Stimulated activated naive CD4-positive, alpha-beta T cell (primary cell): Measurements from ENCODE around the gene GCNT2.
"Not testable (repeated sequence)": the region's sequence is repeated elsewhere in the genome, so short reads cannot be mapped to it uniquely, and the experiment has no call there.

ENCODE experiments used
- DNase-seq, 6 experiments: peaks; one replicate each; lab custom pipeline; 2025; lab: John Stamatoyannopoulos, UW

GCNT2 gene

DNA sequence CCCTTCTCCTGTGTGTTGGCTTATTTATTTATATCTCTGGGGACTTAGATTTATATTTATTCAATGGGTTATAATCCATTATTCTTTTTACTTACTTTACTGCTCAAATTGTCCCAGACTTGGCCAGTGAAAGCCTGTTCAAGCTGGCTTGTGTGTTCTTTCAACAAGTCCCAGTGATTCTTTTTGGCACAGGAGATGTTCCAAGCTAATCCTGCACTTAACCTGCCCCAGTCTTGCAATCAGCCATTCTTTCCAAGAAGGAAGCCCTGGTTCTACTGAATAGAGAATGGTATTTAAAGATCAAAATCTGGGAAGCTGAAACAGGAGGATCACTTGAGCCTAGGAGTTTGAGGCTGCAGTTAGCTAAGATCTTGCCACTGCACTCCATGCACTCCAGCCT is 26.7 kb downstream of the GCNT2 start:
- no peak for DNase-seq

DNA sequence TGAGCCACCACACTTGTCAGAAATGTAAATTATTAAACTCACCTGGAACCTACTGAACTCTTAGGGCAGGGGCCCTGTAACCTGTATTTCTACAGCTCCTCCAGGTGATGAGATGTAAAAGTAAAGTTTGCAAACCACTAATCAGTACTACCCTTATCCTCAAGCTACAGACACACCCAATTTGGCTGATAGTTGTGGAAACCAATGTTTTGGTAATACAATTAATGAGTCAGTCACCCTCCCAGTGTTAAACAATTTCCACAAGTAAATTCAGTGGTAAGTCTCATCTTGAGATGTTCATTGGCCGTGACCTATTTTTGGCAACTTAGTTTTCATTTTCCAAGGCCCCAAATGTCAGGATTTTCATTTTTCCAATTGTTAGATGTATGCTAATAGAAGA is 29.6 kb downstream of the GCNT2 start:
- no peak for DNase-seq

DNA sequence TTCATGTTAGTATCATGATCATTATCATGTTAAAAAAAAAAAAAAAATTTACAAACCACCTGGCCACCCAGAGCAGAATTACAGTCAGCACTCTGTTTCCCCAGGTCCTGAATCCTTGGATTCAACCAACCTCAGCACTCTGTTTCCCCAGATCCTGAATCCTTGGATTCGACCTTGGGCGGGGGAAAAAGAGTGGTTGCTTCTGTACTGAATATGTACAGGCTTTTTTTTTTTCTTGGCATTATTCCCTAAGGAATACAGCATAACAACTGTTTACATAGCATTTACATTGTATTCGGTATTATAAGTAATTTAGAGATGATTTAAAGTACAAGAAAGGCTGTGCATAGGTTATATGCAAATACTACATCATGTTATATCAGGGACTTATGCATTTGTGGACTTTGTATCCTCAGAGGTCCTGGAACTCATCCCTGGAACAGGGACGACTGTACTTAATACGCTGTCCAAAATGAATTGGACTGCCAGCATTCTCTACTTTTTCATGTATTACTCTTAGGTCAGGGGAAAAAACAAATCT is 31.2 kb downstream of the GCNT2 start:
- DNase-seq = no peak

DNA sequence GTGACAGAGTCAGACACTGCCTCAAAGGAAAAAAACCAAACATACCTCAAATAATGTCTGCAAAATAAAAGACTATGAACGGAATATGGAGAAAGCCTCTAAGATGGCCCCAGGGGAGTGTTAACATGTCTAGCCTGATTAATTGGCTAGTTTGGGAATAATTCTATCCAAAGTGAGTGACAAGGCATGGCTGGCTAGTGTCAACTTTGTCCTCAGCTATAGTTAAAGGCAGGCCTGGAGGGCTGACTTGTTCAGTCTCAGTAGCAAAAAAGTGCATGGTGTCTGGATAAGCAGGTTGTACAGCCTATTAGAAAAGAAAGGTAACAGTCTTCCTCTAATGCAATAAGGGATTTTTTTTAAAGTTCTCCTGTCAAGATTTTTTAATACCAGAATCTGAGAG is 32.7 kb downstream of the GCNT2 start:
- no peak for DNase-seq

DNA sequence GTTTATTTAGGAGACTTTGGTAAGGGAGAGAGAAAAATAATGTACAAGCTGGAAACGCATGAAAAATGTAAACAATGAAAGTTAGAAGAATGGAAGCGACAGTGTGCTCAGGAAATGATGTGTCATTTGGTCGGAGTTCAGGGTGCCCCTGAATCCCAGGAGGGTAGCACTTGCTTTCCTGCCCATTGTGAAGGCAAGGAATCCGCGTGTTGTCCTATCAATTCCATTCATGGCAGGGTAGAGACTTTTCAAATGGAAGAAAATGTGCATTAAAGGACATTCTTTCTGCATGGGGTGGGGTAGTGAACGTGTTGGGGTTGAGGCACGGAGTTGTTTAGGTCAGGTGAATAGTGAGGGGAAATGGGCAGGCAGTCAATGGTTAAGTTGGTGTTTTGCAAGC is 33.7 kb downstream of the GCNT2 start:
- DNase-seq = no peak

DNA sequence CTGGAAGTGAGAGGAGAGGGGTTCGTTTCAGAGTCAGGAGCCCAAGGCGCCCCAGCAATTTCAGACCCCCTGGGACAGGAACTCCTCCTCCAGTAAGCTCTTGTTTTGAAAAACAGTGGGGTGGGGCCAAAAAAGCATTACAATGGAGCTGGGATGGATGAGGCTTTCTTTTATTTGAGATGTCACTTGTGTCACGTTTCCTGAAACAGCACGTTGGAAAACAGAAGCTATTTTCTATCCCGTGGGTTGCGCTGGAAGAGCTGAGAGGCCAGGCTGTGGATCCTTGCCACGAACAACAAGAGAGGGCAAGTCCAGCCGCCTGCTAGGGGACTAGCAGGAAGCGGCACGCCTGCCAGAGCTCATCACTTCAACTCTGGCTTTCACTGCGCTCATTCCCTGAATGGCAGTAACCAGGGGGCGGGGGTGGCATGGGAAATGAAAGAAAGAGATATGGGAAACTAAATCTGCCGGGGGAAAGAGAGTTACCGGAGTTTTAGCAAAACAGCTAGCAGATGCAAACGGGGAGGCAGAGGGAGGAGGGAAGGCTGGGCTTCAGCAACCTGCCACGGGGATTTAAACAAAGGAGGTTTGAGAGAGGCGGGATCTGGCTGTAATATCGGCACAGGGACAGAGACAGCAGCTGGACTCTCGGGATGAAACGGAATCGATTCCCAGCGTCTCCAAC is 34.6 kb downstream of the GCNT2 start:
- DNase-seq = no peak

DNA sequence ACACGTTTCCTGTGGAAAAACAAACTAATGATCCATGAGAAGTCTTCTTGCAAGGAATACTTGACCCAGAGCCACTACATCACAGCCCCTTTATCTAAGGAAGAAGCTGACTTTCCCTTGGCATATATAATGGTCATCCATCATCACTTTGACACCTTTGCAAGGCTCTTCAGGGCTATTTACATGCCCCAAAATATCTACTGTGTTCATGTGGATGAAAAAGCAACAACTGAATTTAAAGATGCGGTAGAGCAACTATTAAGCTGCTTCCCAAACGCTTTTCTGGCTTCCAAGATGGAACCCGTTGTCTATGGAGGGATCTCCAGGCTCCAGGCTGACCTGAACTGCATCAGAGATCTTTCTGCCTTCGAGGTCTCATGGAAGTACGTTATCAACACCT is 35.4 kb downstream of the GCNT2 start:
- no peak for DNase-seq

DNA sequence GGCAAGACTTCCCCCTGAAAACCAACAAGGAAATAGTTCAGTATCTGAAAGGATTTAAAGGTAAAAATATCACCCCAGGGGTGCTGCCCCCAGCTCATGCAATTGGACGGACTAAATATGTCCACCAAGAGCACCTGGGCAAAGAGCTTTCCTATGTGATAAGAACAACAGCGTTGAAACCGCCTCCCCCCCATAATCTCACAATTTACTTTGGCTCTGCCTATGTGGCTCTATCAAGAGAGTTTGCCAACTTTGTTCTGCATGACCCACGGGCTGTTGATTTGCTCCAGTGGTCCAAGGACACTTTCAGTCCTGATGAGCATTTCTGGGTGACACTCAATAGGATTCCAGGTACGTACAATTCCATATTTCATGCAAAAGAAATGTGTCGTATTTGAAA is 35.8 kb downstream of the GCNT2 start:
- no peak for DNase-seq

DNA sequence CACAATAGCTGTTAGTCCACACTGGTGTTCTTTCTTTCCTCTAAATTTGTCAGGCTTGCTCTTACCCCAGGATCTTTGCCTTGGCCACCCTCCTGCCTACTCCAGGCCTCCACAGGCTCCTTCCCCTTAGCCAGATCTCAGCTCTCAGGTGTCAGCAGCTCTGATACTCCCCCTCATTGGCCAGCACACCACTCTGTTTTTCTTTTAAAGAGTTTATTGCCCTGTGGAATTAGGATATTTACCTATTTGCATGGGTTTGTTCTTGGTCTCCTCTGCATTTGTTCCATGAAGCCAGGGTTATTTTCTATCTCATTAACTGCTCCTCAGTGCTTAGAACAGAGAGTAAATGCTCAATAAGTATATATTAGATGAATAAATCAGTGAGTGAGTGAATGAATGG is 36.8 kb downstream of the GCNT2 start:
- DNase-seq = no peak

DNA sequence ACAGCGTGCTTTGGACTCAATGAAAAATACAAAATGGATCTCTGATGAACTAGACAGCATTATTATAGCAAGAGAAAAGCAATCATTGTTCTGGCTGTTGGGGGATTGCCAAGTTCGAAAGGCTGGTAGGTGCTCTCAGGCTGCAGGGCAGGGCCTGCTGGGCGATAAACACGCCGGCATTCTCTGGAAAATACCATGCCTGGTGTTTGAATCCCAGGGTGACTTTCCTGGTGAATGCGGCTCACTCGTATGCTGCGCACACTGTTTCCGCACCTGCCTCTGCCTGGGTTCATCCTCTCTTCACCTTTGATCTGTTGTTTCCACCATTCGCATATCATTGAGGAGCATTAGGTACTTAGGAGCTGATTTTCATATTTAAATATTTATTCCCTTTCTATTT is 37.4 kb downstream of the GCNT2 start:
- DNase-seq = no peak

DNA sequence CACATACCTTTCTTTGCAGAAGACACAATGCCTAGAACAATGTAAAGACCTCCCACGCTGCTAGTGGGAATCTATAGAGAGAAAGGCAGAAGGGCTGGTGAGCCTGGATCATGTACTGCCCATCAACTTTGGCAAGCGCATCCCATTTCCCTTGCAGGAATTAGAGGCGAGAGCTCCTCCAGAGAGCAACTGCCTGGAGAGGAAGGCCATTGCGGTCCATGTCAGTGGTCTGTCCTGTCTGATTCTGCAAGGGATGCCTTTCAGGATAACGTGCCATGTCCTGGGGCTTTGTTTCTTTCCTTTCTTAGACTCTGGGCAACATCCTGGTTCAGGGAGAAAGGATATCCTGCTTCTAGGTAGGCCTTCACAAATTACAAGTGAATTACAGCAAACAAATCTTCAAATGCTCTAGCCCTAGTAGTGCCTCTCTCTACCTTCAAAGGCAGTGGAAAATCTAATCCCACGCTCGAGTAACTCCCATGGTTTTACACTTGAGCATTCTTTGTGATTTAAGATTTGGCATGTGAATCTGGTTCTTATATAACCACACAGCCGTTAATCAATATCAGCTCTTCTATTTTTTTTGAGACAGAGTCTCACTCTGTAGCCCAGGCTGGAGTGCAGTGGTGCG is 38.5 kb downstream of the GCNT2 start:
- DNase-seq = no peak

DNA sequence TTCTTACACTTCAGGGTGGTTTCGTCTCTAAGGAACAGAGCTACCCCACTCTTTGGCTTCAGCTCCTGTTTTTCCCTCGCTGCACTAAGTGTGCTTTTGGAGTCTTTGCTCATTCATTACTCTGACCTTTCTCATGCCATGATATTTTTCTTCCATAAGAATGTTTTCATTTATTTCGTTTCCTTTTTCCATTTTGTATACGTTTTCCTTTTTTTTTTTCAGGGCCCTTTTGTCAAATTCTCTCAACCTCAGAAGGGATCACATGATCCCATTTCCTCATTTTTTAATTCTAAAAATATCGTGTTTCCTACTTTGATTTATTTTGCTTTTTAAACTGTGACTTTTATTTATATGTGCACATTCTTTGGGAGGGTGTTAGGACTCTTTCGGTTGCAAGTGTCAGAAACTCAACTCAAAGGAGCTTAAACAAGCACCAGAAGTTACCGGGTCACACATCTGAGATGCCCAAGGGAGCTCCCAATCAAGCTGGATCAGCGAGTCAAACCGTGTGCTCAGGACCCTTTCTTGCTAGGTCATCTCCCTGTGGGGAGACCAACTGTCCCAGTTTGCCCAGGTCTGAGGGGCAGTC is 40.6 kb downstream of the GCNT2 start:
- no peak for DNase-seq

DNA sequence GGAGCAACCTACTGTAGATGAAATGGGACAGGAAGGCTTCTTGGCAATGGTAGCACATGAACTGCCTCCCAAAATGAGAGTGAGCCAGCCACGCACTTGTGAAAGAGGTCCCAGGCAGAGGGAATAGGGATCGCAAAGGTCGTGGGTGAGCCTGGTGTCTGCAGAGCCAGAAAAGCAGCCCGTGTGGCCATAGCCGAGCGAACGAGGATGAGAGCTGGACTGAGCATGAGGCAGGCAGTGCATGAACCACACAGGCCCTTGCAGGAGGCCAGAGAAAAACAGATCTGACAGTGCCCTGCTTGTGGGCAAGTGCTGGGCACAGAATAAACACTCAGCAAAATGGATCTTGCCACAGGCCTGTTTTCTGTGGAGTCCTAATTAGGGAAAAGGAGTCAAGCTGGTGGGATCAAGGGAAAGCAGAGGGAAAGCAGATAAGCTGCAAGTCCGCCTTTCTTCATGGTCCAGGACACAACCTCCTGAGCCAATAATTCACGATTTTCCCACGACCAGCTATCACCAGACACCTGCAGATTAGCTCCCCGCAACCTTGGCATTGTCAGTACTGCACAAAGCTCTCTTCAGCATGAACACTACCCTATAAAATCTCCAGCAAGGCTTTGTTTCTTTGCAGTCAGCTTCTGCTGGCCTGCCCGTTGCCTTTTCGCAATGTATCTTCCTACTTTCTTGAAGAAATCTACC is 44.0 kb downstream of the GCNT2 start:
- DNase-seq = no peak

DNA sequence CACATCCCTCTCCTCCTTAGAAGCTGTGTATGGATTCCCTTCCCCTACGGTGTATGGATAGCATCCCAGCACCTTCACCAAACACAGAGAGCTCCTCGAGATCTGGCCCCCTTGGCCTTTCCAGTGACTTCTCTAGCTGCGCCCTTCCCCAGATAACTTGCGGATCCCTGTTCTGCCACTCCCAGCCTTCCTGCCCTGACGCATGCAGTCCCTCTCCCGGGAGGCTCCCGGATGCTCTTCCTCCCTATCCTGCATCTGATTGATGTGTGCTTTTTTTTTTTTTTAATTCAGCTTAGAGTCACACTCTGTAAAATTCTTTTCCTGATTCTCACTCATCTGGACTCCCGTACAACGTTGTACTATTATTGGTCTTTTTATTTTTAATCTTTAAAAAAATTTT is 44.8 kb downstream of the GCNT2 start:
- no peak for DNase-seq

DNA sequence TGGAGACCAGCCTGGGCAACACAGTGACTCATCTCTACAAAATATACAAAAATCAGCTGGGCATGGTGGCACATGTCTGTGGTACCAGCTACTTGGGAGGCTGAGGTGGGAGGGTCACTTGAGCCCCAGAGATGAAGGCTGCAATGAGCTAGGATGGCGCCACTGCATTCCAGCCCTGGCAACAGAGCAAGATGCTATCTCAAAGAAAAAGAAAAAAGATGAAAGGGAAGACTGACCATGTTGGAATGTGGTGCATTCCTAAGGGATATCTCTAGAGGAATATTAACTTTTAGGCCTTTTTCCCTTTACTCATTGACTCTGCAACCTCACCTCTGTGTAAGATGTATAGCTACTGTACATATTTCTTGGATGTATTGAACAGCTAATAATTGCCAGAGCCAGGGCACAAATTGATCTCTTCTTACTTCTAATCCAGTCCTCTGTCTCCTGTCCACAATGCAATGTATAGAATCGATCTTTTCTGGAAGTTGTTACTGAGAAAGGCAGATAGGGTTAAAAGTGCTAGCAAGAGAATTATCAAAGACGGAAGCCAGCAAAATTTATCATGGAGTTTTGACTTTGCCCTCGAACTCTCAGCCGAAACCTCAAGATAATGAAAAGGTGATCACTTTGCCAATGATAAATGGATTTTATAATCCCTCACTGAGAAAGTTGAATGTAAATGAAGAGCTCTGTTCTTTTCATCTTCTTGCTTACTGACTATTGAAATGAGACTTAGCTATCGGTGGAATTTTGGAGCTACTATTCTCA is 46.3 kb downstream of the GCNT2 start:
- no peak for DNase-seq

DNA sequence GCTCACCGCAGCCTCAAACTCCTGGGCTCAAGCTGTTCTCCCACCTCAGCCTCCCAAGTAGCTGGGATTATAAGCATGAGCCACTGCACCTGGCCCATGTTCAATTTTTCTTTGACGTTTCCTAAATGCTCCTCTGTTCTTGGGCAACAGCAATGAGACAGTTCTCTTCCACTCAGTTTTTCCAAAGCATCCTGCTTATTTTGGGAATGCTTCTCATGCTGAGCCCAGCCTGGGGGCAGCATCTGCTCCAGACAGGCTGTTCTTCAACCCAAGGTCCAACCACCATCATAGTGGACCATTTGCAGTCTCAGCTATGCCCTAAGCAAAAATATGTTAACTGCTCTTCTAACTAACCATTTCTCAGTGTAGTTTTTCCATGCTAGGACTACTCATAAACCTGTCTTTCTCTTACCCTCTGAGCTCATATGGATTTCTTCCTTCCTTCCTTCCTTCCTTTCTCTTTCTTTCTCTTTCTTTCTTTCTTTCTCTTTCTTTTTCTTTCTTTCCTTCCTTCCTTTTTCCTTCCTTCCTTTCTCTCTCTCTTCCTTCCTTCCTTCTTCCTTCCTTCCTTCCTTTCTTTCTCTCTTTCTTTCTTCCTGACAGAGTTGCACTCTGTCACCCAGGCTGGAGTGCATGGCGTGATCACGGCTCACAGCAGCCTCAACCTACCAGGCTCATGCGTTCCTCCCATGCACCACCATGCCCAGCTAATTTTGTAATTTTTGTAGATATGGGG is 48.4 kb downstream of the GCNT2 start:
- no peak for DNase-seq

DNA sequence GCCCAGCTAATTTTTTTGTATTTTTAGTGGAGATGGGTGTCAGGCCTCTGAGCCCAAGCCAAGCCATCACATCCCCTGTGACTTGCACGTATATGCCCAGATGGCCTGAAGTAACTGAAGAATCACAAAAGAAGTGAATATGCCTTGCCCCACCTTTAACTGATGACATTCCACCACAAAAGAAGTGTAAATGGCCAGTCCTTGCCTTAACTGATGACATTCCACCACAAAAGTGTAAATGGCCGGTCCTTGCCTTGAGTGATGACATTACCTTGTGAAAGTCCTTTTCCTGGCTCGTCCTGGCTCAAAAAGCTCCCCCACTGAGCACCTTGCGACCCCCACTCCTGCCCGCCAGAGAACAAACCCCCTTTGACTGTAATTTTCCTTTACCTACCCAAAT is 54.4 kb downstream of the GCNT2 start:
- not testable (repeated sequence) for DNase-seq

DNA sequence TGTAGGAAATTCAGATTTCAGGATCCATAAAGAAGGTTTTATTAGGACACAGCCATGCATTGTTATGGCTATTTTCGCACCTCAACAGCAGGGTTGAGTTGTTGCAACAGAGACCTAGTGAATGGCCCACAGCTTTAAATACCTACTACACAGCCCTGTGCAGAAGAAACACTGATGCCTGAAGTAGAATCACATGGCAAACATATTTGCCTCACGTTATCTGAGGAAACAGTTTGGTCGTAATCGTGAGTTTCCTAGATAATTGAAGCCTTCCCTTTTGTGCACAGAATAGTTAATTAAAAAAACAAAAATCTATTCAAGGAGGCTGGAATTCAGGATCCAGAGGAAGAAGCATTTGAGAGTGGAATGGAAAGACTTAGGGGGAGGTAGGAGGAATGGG is 55.1 kb downstream of the GCNT2 start:
- no peak for DNase-seq

DNA sequence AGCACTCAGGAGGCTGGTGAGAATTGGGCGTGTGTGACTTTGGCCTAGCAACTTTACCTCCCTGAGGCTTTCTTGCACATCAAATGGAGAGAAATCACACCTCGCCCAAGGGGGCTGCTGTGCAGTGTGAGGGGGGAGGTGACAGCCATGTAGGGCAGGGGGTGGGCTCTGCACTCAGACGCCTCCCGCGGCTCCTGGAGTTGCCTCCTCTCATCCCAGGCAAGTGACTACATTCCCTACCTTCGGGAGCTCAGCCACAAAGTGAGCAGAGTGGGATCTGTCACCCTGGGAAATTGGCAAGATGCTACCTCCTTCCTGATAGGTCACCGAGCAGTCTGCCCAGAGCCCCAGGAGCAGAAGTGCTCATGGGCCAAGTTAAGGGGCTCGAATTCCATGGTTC is 56.0 kb downstream of the GCNT2 start:
- DNase-seq = no peak

DNA sequence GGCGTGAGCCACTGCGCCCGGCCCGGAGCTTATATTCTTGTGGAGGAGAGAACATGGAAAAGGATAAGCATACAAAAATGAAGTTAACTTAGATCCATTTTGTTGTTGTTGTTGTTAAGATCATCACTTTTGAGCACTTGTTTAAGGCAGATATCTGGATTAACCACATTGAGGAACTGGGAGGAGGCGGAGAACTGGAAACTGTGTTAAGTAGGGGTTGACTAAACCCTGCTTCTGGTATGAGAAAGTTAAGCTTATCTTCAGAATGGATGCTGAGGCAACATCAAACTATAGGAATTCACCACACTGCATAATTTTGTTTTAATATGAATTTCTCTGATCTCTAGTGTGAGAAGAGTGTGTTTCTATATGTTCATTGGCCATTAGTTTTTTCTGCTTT is 57.6 kb downstream of the GCNT2 start:
- no peak for DNase-seq

DNA sequence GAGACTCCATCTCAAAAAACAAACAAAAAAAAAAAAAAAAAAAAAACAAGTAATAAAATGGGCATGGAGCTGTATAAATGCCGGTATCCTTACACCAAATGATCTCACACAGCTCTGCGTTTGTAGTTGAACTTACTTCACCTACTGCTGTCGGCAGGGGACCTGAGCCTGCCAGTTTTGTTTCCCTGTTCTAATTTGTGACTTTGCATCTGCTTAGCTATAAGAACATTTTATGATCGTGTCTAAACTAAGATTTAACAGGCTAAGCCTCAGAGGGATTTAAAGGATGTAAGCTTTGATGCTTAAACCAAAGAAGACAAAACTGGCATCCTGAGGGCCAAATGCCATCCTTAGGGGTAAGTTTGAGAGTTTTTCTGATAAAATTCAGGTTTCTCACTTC is 58.7 kb downstream of the GCNT2 start:
- no peak for DNase-seq
